Endometrial microvascular endothelial cells (primary cell): ENCODE results near the gene PDE2A. TPM values are rescaled to one million over a fixed set of nuclear protein-coding genes. Genes with fewer than 3 reads are reported as not detected.

Source experiments
- in situ Hi-C: cut with HindIII; loops from 2 replicates; pipeline ENCODE4 v1.10.0; 2017; ENCODE audit warnings: low sequenced_read_pairs, low pct_unique_long_range_greater_than_20kb; ENCODE audit errors: inconsistent ontology term
- total RNA-seq: library from RNA; depleted of rRNA; stranded (reverse); fragments of >200 nt; gene quantifications from one replicate; pipeline ENCODE4 v1.2.3, GENCODE V29; 2015; ENCODE audit errors: inconsistent ontology term

The PDE2A gene
- total RNA-seq, 1 donor from 2014 or later = 9.5 TPM

DNA sequence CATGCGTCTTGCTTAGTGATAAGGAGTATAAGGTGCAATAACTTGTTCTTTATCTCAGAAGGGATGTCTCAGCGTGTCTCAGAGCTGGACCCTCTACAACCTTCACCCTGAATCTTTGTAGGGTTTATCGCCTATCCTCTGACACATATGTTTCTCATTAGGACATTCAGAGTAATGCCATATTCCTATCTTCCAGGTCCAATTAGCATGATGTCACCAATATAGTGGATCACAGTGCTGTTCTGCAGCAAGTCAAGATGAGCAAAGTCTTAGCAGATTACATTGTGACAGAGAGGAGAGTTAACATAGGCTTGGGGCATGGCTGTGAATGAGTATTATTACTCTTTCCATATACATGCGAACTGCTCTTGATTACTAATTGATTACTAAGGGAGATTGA is 129.6 kb downstream of the PDE2A start:
- in situ Hi-C loops = loop anchor here (10.0 kb wide), 1 partner anchor 110 kb away; no protein-coding TSS in a partner anchor

DNA sequence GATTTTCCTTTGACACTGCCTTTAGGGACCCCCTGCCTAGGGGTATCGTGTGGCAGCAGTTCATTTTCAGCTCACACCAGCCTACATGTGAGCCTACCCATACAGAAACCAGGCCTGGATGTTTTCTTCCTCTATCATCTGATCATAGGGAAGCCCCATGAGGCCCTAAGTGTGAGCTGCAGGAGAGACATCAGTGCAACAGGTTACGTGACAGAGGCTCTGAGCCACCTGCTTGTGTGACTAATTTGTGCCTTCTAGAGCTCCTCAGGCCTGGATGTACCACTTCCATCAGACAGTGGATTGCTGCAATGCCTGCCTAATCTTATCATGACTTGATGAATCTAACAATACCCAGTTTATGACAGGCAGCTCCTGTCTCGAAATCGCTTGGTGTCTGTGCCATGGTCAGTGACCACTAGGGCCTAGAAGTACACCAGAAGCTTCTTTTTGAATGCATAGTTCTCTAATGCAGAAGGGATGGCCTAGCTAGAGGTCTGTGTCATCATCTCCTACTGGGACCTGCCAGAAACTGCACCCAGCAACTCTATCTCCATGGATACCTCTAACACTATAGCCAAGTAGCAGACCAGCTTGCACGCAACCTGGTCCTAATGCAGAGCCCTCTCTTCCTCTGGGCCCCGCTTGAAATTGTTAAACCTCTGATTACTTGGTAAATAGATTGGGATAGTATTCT is 130.2 kb downstream of the PDE2A start:
- in situ Hi-C loops = loop anchor here (10.0 kb wide), 1 partner anchor 111 kb away; no protein-coding TSS in a partner anchor

DNA sequence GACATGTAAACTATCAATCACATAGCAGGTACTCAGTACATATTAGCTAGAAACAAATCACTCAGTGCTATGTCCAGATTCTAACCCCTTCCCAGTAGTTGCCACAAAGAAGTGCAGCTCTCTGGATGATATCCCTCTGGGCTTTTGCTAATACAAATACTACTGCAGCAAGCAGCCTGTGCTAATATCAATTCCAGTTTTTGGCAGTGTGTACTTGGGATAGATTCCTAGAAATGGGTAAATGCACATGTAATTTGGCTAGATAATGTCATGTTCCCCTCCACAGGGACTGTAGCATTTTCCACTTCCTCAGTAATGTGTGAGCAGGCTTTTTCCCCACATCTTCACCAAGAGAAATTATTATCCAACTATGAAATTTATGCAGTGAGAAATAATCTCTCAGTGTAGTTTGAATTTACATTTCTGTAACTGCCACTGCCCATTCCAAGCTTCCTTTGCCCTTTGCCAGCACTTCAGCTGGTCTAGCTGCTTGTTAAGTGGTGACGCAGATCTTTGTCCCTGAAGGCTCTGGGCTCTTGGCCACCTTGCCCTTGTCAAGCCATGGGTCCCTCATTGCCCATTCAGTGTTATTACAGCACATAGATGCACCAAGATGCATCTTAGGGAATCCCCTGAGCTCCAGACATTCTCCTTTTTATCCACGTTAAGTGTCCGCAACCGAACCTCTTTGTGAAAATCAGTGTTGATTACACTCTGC is 132.8 kb downstream of the PDE2A start:
- in situ Hi-C loops = loop anchor here (10.0 kb wide), 1 partner anchor 113 kb away; no protein-coding TSS in a partner anchor

DNA sequence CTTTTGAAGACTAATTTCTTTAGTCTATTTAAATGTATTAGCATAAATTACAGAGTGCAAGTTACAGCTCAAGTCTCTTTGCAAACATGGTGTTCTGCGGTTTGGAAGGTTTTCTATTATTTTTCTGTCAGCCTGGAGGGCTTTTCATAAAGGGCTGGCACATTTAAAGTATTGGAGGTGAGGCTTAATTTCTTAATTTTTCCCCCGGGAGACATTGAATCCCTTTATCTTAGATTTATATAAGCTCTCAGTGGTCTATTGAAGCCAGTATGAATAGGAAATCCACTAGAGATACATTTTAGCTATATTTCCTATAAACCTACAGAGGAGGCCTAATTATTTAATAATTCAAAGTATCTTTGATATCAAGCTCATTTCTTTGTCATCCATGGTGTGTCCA is 137.2 kb downstream of the PDE2A start:
- in situ Hi-C loops = no loop called here

DNA sequence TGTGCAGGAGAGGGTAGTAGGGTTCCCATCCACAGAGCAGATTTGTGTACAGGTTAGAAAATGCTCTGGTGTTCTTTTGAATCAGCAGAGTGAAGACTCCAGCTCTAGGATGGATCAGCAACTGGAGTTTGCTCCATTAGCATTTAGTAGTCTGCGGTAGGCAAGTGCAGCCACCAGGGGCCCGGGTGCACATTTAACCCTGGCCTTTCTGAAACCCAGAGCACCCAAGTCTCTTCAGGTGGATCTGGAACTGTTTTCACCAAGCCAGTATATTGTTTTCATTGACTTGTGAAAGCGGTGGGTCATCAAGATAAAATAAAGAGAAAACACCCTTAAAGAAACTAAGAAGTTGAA is 139.1 kb downstream of the PDE2A start:
- in situ Hi-C loops = no loop called here

GRCh38 chr11:72534371-72535193 is 139.6 kb downstream of the PDE2A start:
- in situ Hi-C loops = no loop called here

DNA sequence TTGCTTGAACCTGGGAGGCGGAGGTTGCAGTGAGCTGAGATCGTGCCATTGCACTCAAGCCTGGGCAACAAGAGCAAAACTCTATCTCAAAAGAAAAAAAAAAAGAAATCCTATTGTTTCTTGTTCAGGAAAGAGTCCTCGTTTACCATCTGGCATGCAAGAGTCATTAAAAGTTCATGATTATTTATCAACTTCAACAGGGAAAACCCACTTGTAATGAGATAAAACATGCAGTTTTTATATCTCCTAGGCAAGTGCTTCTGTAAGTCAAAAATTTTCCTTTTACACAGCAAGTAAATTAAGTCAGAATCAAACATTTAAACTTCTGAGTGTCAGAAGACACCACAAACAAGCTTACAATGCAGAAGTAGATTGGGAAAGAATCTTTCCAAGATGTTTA is 145.2 kb downstream of the PDE2A start:
- in situ Hi-C loops = no loop called here

GRCh38 chr11:72528121-72528520 is 146.1 kb downstream of the PDE2A start:
- in situ Hi-C loops = no loop called here

Other genes starting within 250 kb of the PDE2A start
- 71.7 TPM for gene CLPB, start 239.9 kb downstream of the PDE2A start, total RNA-seq
- 76.5 TPM for gene ARAP1, start 78.0 kb upstream of the PDE2A start, total RNA-seq
- 25.3 TPM for gene STARD10, start 119.6 kb upstream of the PDE2A start, total RNA-seq
- 8.8 TPM for gene ATG16L2, start 140.0 kb upstream of the PDE2A start, total RNA-seq